Muscle of arm (tissue), 12 donors: ENCODE results near the gene LIMD2. TPM values are rescaled to one million over a fixed set of nuclear protein-coding genes. Genes with fewer than 3 reads are reported as not detected.

Experiments used
- DNase-seq: peaks from one replicate; pipeline ENCODE4 v3.0.0-alpha.2; 2013
- polyA plus RNA-seq, 12 donors: library from polyadenylated mRNA; unstranded; fragments of 120-200 nt; gene quantifications; one replicate each; pipeline ENCODE4 v1.2.1, GENCODE V29; 2013; ENCODE audit not compliant: insufficient read length in 12 of 12

Gene LIMD2
- polyA plus RNA-seq, 12 donors = 4.6 to 30.1 (median 7.8) TPM; not detected in 1

- DNase-seq = no peak
Observed at GRCh38 chr17:63701868-63702720, 2.2 kb upstream of the LIMD2 start.

GRCh38 chr17:63701456-63701820 is 1.5 kb upstream of the LIMD2 start:
- DNase-seq = no peak

GRCh38 chr17:63700528-63701455 is 867 bp upstream of the LIMD2 start:
- DNase-seq = no peak

- no peak for DNase-seq
Observed at GRCh38 chr17:63698886-63699637, 863 bp downstream of the LIMD2 start.

GRCh38 chr17:63698381-63698885 is 1.5 kb downstream of the LIMD2 start:
- DNase-seq = no peak

GRCh38 chr17:63697341-63698286 is 2.3 kb downstream of the LIMD2 start:
- DNase-seq = no peak

GRCh38 chr17:63696381-63696961 is 3.5 kb downstream of the LIMD2 start:
- DNase-seq = no peak

GRCh38 chr17:63695889-63696288 is 4.0 kb downstream of the LIMD2 start:
- DNase-seq = no peak

GRCh38 chr17:63694950-63695773 is 4.8 kb downstream of the LIMD2 start:
- no peak for DNase-seq

GRCh38 chr17:63694229-63694949 is 5.5 kb downstream of the LIMD2 start:
- no peak for DNase-seq

GRCh38 chr17:63693411-63694113 is 6.4 kb downstream of the LIMD2 start:
- no peak for DNase-seq

GRCh38 chr17:63692195-63692816 is 7.6 kb downstream of the LIMD2 start:
- no peak for DNase-seq

GRCh38 chr17:63689479-63689878 is 10.4 kb downstream of the LIMD2 start:
- no peak for DNase-seq

- no peak for DNase-seq
Observed at GRCh38 chr17:63688396-63689020, 11.4 kb downstream of the LIMD2 start.

GRCh38 chr17:63686138-63686685 is 13.7 kb downstream of the LIMD2 start:
- no peak for DNase-seq

- no peak for DNase-seq
Observed at GRCh38 chr17:63685578-63685977, 14.3 kb downstream of the LIMD2 start.

- DNase-seq = no peak
Observed at GRCh38 chr17:63685041-63685440, 14.9 kb downstream of the LIMD2 start.
